Measurements from ENCODE around the gene MEOX1.

The MEOX1 gene

GRCh38 chr17:43655693-43656255, 5.9 kb downstream of the MEOX1 start:
- H3K9me3 ChIP-seq (ENCODE audit: insufficient read depth, low read length): no peaks in the 10 kb centered on the region
- H2AFZ ChIP-seq (ENCODE audit: low read depth, low read length, severe bottlenecking): no peak overlapping the region
- no peaks in the 10 kb centered on the region for H4K20me1 ChIP-seq (ENCODE audit: low read depth, low read length)
- H3K4me3 ChIP-seq (ENCODE audit: insufficient read depth, low read length, poor library complexity, severe bottlenecking): no peak overlapping the region
- no peak for TF ChIP-seq EZH2phosphoT487 (conservative IDR thresholded peaks at IDR 0.05; ENCODE audit: low read length)
- TF ChIP-seq, protein P1, sequence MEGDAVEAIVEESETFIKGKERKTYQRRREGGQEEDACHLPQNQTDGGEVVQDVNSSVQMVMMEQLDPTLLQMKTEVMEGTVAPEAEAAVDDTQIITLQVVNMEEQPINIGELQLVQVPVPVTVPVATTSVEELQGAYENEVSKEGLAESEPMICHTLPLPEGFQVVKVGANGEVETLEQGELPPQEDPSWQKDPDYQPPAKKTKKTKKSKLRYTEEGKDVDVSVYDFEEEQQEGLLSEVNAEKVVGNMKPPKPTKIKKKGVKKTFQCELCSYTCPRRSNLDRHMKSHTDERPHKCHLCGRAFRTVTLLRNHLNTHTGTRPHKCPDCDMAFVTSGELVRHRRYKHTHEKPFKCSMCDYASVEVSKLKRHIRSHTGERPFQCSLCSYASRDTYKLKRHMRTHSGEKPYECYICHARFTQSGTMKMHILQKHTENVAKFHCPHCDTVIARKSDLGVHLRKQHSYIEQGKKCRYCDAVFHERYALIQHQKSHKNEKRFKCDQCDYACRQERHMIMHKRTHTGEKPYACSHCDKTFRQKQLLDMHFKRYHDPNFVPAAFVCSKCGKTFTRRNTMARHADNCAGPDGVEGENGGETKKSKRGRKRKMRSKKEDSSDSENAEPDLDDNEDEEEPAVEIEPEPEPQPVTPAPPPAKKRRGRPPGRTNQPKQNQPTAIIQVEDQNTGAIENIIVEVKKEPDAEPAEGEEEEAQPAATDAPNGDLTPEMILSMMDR (IDR thresholded peaks at IDR 0.05; ENCODE audit: insufficient read depth, low read length, poor library complexity, severe bottlenecking): no peak
- no peaks in the 10 kb centered on the region for H3K79me2 ChIP-seq (ENCODE audit: insufficient read depth, low read length)
- H3F3A ChIP-seq (ENCODE audit: insufficient read depth): no peaks in the 10 kb centered on the region
- H3K36me3 ChIP-seq (ENCODE audit: low read length): no peaks in the 10 kb centered on the region
- no peak overlapping the region for H3K4me2 ChIP-seq (ENCODE audit: low read depth, low read length, poor library complexity, severe bottlenecking)
- no peak overlapping the region for H3K27ac ChIP-seq (ENCODE audit: low read depth, low read length)
- no peaks in the 10 kb centered on the region; the same call in 1 of the 2 replicates for H3K27me3 ChIP-seq (ENCODE audit: low read length)
- H3K9ac ChIP-seq (ENCODE audit: low read length): no peak overlapping the region
- no peaks in the 10 kb centered on the region for H3K9me2 ChIP-seq (replicated peaks; ENCODE audit: insufficient read depth, low read length)

DNA sequence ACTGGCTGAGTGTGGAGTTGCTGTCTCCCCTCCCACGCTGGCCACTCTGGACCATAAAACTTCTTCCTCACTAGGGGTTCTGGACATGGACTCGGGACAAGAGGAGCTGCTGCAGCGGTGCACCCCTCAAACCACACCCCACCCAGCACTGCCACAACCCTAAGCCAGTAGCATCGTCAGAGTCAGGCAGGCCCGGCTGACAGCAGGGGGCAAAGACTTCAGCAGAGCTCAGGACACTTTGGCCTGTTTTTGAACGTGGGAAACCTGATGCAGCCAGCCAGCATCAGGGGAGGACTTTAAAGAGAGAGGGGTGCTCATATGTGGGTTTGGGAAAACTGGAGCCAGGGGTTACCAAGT, 9.6 kb downstream of the MEOX1 start:
- H3K27ac ChIP-seq (ENCODE audit: low read depth, low read length): no peak overlapping the region
- no peaks in the 10 kb centered on the region for H3K79me2 ChIP-seq (ENCODE audit: insufficient read depth, low read length)
- no peaks in the 10 kb centered on the region for H3K36me3 ChIP-seq (ENCODE audit: low read length)
- H3F3A ChIP-seq (ENCODE audit: insufficient read depth): no peaks in the 10 kb centered on the region
- TF ChIP-seq, protein P1 (IDR thresholded peaks at IDR 0.05; ENCODE audit: insufficient read depth, low read length, poor library complexity, severe bottlenecking): no peak
- no peak for TF ChIP-seq EZH2phosphoT487 (conservative IDR thresholded peaks at IDR 0.05; ENCODE audit: low read length)
- no peak overlapping the region for H3K9ac ChIP-seq (ENCODE audit: low read length)
- no peaks in the 10 kb centered on the region for H4K20me1 ChIP-seq (ENCODE audit: low read depth, low read length)
- H3K9me2 ChIP-seq (replicated peaks; ENCODE audit: insufficient read depth, low read length): no peaks in the 10 kb centered on the region
- no peak overlapping the region for H3K4me3 ChIP-seq (ENCODE audit: insufficient read depth, low read length, poor library complexity, severe bottlenecking)
- H2AFZ ChIP-seq (ENCODE audit: low read depth, low read length, severe bottlenecking): no peak overlapping the region
- no peaks in the 10 kb centered on the region for H3K9me3 ChIP-seq (ENCODE audit: insufficient read depth, low read length)
- H3K4me2 ChIP-seq (ENCODE audit: low read depth, low read length, poor library complexity, severe bottlenecking): no peak overlapping the region
- H3K27me3 ChIP-seq (ENCODE audit: low read length): no peaks in the 10 kb centered on the region; the same call in 1 of the 2 replicates

GRCh38 chr17:43650471-43650870, 11.3 kb downstream of the MEOX1 start:
- Histone ChIP-seq H3F3A (ENCODE audit: insufficient read depth) (no peaks in the 10 kb centered on the region), H3K27me3 (ENCODE audit: low read length) (no peaks in the 10 kb centered on the region), H3K27ac (ENCODE audit: low read depth, low read length) (no peak overlapping the region), H3K79me2 (ENCODE audit: insufficient read depth, low read length) (no peaks in the 10 kb centered on the region), H3K9me3 (ENCODE audit: insufficient read depth, low read length) (no peaks in the 10 kb centered on the region), H3K36me3 (ENCODE audit: low read length) (no peaks in the 10 kb centered on the region), H3K4me2 (ENCODE audit: low read depth, low read length, poor library complexity, severe bottlenecking) (no peak overlapping the region), H3K4me3 (ENCODE audit: insufficient read depth, low read length, poor library complexity, severe bottlenecking) (no peak overlapping the region), H3K9ac (ENCODE audit: low read length) (no peak overlapping the region), H4K20me1 (ENCODE audit: low read depth, low read length) (no peaks in the 10 kb centered on the region), H2AFZ (ENCODE audit: low read depth, low read length, severe bottlenecking) (no peak overlapping the region), H3K9me2 (replicated peaks; ENCODE audit: insufficient read depth, low read length) (no peaks in the 10 kb centered on the region)
- no peak for TF ChIP-seq EZH2phosphoT487 (conservative IDR thresholded peaks at IDR 0.05; ENCODE audit: low read length)
- TF ChIP-seq, protein P1 (IDR thresholded peaks at IDR 0.05; ENCODE audit: insufficient read depth, low read length, poor library complexity, severe bottlenecking): no peak

Data from SU-DHL-6 (cell line).